ENCODE measurements around the gene KDM6B. TPM values are rescaled to one million over a fixed set of nuclear protein-coding genes. Genes with fewer than 3 reads are reported as not detected.

KDM6B gene
- total and polyA plus RNA-seq, 9 of the 15 experiments (the other 6 are each of a cell fraction or from before 2014, with no cell fraction given): 0.01 to 22.9 (median 2.2) TPM

DNA sequence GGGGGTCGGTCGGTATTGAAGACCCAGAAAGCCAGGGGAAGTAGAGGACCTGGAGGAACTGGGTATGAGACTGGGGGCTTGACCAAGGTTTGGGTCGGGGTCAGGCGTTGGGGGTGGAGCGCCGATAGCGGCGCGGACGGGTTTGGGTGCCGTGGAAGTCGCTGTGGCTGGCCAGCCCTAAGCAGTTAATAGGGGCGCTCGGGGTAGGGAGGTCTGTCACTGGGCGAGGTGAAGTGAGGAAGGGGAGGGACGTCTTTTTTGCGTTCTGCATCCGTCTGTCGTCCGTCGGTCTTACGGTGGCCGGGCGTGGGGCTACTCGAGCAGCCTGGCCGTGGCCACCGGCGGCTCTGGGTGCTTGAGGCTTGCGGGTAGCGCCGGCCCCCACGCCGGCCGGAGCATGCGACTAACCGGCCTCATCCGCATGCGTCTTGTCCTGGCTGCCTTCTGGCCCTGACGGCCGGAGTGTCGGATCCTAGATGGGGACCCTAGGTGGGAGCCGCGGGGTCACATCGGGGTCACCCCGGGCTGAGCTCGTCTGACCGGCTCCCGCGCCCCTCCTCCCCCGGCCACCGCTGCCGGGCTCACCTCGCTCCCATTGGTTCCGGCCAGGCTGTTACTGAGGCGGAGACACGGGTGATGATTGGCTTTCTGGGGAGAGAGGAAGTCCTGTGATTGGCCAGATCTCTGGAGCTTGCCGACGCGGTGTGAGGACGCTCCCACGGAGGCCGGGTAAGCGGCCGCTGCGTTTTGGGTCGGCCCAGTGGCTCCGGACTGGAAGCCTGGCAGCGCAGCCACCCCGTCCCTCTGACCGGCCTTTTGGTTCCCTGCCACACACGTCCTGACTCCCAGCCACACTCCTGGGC lies 10.5 kb downstream of the KDM6B start (continued):
- TF ChIP-seq GABPB2 (CRISPR knock-in tag; conservative IDR thresholded peaks at IDR 0.05) (no peak), PREB (CRISPR knock-in tag; IDR thresholded peaks at IDR 0.05) (no peak), VEZF1 (CRISPR knock-in tag; IDR thresholded peaks at IDR 0.05) (no peak; the same call in 1 of the 2 replicates), NCOA1 (IDR thresholded peaks at IDR 0.05; ENCODE audit: low read depth) (no peak), ZNF407 (IDR thresholded peaks at IDR 0.05; ENCODE audit: low read depth) (peak; percentile 52; the same call in 1 of the 2 replicates), SETDB1 (IDR thresholded peaks at IDR 0.05; ENCODE audit: low read length) (no peak), TAF15 (IDR thresholded peaks at IDR 0.05; ENCODE audit: low read depth, low read length) (no peak)
- TF ChIP-seq, protein P1, sequence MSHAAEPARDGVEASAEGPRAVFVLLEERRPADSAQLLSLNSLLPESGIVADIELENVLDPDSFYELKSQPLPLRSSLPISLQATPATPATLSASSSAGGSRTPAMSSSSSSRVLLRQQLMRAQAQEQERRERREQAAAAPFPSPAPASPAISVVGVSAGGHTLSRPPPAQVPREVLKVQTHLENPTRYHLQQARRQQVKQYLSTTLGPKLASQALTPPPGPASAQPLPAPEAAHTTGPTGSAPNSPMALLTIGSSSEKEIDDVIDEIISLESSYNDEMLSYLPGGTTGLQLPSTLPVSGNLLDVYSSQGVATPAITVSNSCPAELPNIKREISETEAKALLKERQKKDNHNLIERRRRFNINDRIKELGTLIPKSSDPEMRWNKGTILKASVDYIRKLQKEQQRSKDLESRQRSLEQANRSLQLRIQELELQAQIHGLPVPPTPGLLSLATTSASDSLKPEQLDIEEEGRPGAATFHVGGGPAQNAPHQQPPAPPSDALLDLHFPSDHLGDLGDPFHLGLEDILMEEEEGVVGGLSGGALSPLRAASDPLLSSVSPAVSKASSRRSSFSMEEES (CRISPR knock-in tag; IDR thresholded peaks at IDR 0.05): no peak
- TF ChIP-seq, protein P2, sequence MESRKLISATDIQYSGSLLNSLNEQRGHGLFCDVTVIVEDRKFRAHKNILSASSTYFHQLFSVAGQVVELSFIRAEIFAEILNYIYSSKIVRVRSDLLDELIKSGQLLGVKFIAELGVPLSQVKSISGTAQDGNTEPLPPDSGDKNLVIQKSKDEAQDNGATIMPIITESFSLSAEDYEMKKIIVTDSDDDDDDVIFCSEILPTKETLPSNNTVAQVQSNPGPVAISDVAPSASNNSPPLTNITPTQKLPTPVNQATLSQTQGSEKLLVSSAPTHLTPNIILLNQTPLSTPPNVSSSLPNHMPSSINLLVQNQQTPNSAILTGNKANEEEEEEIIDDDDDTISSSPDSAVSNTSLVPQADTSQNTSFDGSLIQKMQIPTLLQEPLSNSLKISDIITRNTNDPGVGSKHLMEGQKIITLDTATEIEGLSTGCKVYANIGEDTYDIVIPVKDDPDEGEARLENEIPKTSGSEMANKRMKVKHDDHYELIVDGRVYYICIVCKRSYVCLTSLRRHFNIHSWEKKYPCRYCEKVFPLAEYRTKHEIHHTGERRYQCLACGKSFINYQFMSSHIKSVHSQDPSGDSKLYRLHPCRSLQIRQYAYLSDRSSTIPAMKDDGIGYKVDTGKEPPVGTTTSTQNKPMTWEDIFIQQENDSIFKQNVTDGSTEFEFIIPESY (CRISPR knock-in tag; IDR thresholded peaks at IDR 0.05): no peak
- TF ChIP-seq, protein P3, sequence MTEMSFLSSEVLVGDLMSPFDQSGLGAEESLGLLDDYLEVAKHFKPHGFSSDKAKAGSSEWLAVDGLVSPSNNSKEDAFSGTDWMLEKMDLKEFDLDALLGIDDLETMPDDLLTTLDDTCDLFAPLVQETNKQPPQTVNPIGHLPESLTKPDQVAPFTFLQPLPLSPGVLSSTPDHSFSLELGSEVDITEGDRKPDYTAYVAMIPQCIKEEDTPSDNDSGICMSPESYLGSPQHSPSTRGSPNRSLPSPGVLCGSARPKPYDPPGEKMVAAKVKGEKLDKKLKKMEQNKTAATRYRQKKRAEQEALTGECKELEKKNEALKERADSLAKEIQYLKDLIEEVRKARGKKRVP (CRISPR knock-in tag; IDR thresholded peaks at IDR 0.05): no peak

All from K562 (cell line).